ENCODE results near the gene PGBD4. TPM values are rescaled to one million over a fixed set of nuclear protein-coding genes. Genes with fewer than 3 reads are reported as not detected.
"Not testable (repeated sequence)": the region's sequence is repeated elsewhere in the genome, so short reads cannot be mapped to it uniquely, and the experiment has no call there.

PGBD4 gene
- total RNA-seq, 2 donors from 2014 or later: 2.8 to 3.3 TPM

GRCh38 chr15:34084086-34084485 lies 17.8 kb upstream of the PGBD4 start:
- no peaks in the 10 kb centered on the region for H3K9me3 ChIP-seq (ENCODE audit: control insufficient read depth, low read length, poor library complexity, severe bottlenecking)
- H3K36me3 Mint-ChIP-seq (ENCODE audit: low read depth): peaks cover 6% of the 10 kb centered on the region
- DNase-seq: no peak
- no peak for ATAC-seq
- H3K4me1 Mint-ChIP-seq: peaks cover 2% of the 10 kb centered on the region
- H3K27ac Mint-ChIP-seq: no peak overlapping the region
- H3K4me3 Mint-ChIP-seq: no peak overlapping the region
- H3K27me3 Mint-ChIP-seq: no peaks in the 10 kb centered on the region

- Mint-ChIP-seq H3K4me1 (peaks cover 5% of the 10 kb centered on the region), H3K27ac (peak overlapping the region; percentile 24), H3K27me3 (no peaks in the 10 kb centered on the region), H3K4me3 (no peak overlapping the region), H3K36me3 (ENCODE audit: low read depth) (peaks cover 6% of the 10 kb centered on the region)
- DNase-seq (no peak), ATAC-seq (no peak)
- no peaks in the 10 kb centered on the region for H3K9me3 ChIP-seq (ENCODE audit: control insufficient read depth, low read length, poor library complexity, severe bottlenecking)
Observed at GRCh38 chr15:34085746-34086145, 16.1 kb upstream of the PGBD4 start.

GRCh38 chr15:34099914-34100313 lies 2.0 kb upstream of the PGBD4 start:
- peak overlapping the region; percentile 39 for H3K4me3 Mint-ChIP-seq
- DNase-seq (no peak), ATAC-seq (no peak)
- peaks cover 3% of the 10 kb centered on the region for H3K36me3 Mint-ChIP-seq (ENCODE audit: low read depth)
- peaks cover 27% of the 10 kb centered on the region for H3K4me1 Mint-ChIP-seq
- no peaks in the 10 kb centered on the region for H3K27me3 Mint-ChIP-seq
- peak overlapping the region; percentile 72 for H3K27ac Mint-ChIP-seq
- H3K9me3 ChIP-seq (ENCODE audit: control insufficient read depth, low read length, poor library complexity, severe bottlenecking): no peaks in the 10 kb centered on the region

- Mint-ChIP-seq H3K36me3 (ENCODE audit: low read depth) (peaks cover 3% of the 10 kb centered on the region), H3K27me3 (no peaks in the 10 kb centered on the region), H3K4me1 (peaks cover 27% of the 10 kb centered on the region), H3K4me3 (peak overlapping the region; percentile 99), H3K27ac (peak overlapping the region; percentile 99)
- H3K9me3 ChIP-seq (ENCODE audit: control insufficient read depth, low read length, poor library complexity, severe bottlenecking): no peaks in the 10 kb centered on the region
- DNase-seq (no peak), ATAC-seq (no peak)
Observed at GRCh38 chr15:34102175-34102925, 467 bp downstream of the PGBD4 start.

- Mint-ChIP-seq H3K27me3 (no peaks in the 10 kb centered on the region), H3K4me1 (peaks cover 10% of the 10 kb centered on the region)
Observed at GRCh38 chr15:34106423-34106822, 4.5 kb downstream of the PGBD4 start.

GRCh38 chr15:34107315-34107714 lies 5.4 kb downstream of the PGBD4 start:
- Mint-ChIP-seq H3K27ac (no peak overlapping the region), H3K36me3 (ENCODE audit: low read depth) (peaks cover 3% of the 10 kb centered on the region), H3K4me1 (peaks cover 2% of the 10 kb centered on the region), H3K27me3 (no peaks in the 10 kb centered on the region), H3K4me3 (no peak overlapping the region)
- ATAC-seq (no peak), DNase-seq (no peak)
- H3K9me3 ChIP-seq (ENCODE audit: control insufficient read depth, low read length, poor library complexity, severe bottlenecking): no peaks in the 10 kb centered on the region

More at GRCh38 chr15:34106423-34106822, 4.5 kb downstream of the PGBD4 start:
- H3K9me3 ChIP-seq (ENCODE audit: control insufficient read depth, low read length, poor library complexity, severe bottlenecking): no peaks in the 10 kb centered on the region
- DNase-seq (no peak), ATAC-seq (no peak)
- H3K36me3 Mint-ChIP-seq (ENCODE audit: low read depth): peaks cover 3% of the 10 kb centered on the region
- H3K4me3 Mint-ChIP-seq: no peak overlapping the region
- no peak overlapping the region for H3K27ac Mint-ChIP-seq

GRCh38 chr15:34109797-34110663 lies 8.1 kb downstream of the PGBD4 start:
- Mint-ChIP-seq H3K4me3 (no peak overlapping the region), H3K4me1 (no peaks in the 10 kb centered on the region), H3K27ac (no peak overlapping the region), H3K36me3 (ENCODE audit: low read depth) (no peaks in the 10 kb centered on the region), H3K27me3 (peaks cover 14% of the 10 kb centered on the region)
- DNase-seq (no peak), ATAC-seq (no peak)
- H3K9me3 ChIP-seq (ENCODE audit: control insufficient read depth, low read length, poor library complexity, severe bottlenecking): no peaks in the 10 kb centered on the region

GRCh38 chr15:34111488-34111887 lies 9.6 kb downstream of the PGBD4 start:
- DNase-seq (no peak), ATAC-seq (no peak)
- H3K9me3 ChIP-seq (ENCODE audit: control insufficient read depth, low read length, poor library complexity, severe bottlenecking): no peaks in the 10 kb centered on the region
- Mint-ChIP-seq H3K27me3 (peaks cover 14% of the 10 kb centered on the region), H3K27ac (no peak overlapping the region), H3K36me3 (ENCODE audit: low read depth) (no peaks in the 10 kb centered on the region), H3K4me1 (no peaks in the 10 kb centered on the region), H3K4me3 (no peak overlapping the region)

- Mint-ChIP-seq H3K36me3 (ENCODE audit: low read depth) (peaks cover 3% of the 10 kb centered on the region), H3K27ac (no peak overlapping the region), H3K4me1 (no peaks in the 10 kb centered on the region), H3K27me3 (peaks cover 24% of the 10 kb centered on the region), H3K4me3 (no peak overlapping the region)
- DNase-seq: no peak
- ATAC-seq: no peak
- no peaks in the 10 kb centered on the region for H3K9me3 ChIP-seq (ENCODE audit: control insufficient read depth, low read length, poor library complexity, severe bottlenecking)
Observed at GRCh38 chr15:34114215-34114614, 12.3 kb downstream of the PGBD4 start.

GRCh38 chr15:34114739-34115138 lies 12.9 kb downstream of the PGBD4 start:
- Mint-ChIP-seq H3K27me3 (peaks cover 24% of the 10 kb centered on the region), H3K27ac (no peak overlapping the region), H3K4me3 (no peak overlapping the region), H3K36me3 (ENCODE audit: low read depth) (peaks cover 3% of the 10 kb centered on the region), H3K4me1 (no peaks in the 10 kb centered on the region)
- DNase-seq: no peak
- no peaks in the 10 kb centered on the region for H3K9me3 ChIP-seq (ENCODE audit: control insufficient read depth, low read length, poor library complexity, severe bottlenecking)
- ATAC-seq: no peak

GRCh38 chr15:34116620-34117019 lies 14.7 kb downstream of the PGBD4 start:
- H3K27ac Mint-ChIP-seq: no peak overlapping the region
- DNase-seq (no peak), ATAC-seq (no peak)
- H3K9me3 ChIP-seq (ENCODE audit: control insufficient read depth, low read length, poor library complexity, severe bottlenecking): no peaks in the 10 kb centered on the region
- peaks cover 24% of the 10 kb centered on the region for H3K27me3 Mint-ChIP-seq
- peaks cover 3% of the 10 kb centered on the region for H3K36me3 Mint-ChIP-seq (ENCODE audit: low read depth)
- H3K4me3 Mint-ChIP-seq: no peak overlapping the region
- H3K4me1 Mint-ChIP-seq: no peaks in the 10 kb centered on the region

GRCh38 chr15:34119291-34119690 lies 17.4 kb downstream of the PGBD4 start:
- DNase-seq (no peak), ATAC-seq (no peak)
- Mint-ChIP-seq H3K4me3 (no peak overlapping the region), H3K4me1 (no peaks in the 10 kb centered on the region), H3K27ac (no peak overlapping the region), H3K27me3 (peaks cover 18% of the 10 kb centered on the region), H3K36me3 (ENCODE audit: low read depth) (peaks cover 3% of the 10 kb centered on the region)
- no peaks in the 10 kb centered on the region for H3K9me3 ChIP-seq (ENCODE audit: control insufficient read depth, low read length, poor library complexity, severe bottlenecking)

- not testable (repeated sequence) for H3K36me3 Mint-ChIP-seq (ENCODE audit: low read depth); H3K27ac Mint-ChIP-seq; DNase-seq; ATAC-seq; H3K9me3 ChIP-seq (ENCODE audit: control insufficient read depth, low read length, poor library complexity, severe bottlenecking); H3K4me3 Mint-ChIP-seq; H3K4me1 Mint-ChIP-seq
- peaks cover 10% of the 10 kb centered on the region for H3K27me3 Mint-ChIP-seq
Observed at GRCh38 chr15:34120420-34120819, 18.5 kb downstream of the PGBD4 start.
